GM18526 (cell line): ENCODE measurements around the gene TNFRSF19.

ENCODE experiments used
- POLR2A ChIP-seq: IDR thresholded peaks from 3 replicates; pipeline ENCODE4 v1.6.1; 2011; ENCODE audit not compliant: insufficient read length; ENCODE audit errors: extremely low read depth

The TNFRSF19 gene

DNA sequence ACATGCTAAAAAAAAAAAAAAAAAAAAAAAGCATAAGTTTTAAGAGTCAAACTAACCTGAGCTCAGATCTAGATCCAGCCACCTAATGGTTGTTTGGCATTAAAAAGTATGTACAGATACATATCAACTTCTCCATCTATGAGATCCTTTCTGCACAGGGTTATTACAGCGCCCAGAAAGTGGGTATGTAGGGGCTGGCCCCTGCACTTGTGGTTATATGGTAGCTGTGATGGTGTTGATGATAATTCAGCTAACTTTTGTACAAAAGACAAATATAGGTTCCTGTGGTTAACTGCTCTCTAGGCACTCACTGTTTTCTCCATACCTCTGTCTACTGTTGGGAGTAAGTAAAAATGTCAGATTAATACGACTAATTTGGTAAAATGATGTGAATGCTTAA lies 81.7 kb downstream of the TNFRSF19 start:
- TF ChIP-seq POLR2A = no peak

DNA sequence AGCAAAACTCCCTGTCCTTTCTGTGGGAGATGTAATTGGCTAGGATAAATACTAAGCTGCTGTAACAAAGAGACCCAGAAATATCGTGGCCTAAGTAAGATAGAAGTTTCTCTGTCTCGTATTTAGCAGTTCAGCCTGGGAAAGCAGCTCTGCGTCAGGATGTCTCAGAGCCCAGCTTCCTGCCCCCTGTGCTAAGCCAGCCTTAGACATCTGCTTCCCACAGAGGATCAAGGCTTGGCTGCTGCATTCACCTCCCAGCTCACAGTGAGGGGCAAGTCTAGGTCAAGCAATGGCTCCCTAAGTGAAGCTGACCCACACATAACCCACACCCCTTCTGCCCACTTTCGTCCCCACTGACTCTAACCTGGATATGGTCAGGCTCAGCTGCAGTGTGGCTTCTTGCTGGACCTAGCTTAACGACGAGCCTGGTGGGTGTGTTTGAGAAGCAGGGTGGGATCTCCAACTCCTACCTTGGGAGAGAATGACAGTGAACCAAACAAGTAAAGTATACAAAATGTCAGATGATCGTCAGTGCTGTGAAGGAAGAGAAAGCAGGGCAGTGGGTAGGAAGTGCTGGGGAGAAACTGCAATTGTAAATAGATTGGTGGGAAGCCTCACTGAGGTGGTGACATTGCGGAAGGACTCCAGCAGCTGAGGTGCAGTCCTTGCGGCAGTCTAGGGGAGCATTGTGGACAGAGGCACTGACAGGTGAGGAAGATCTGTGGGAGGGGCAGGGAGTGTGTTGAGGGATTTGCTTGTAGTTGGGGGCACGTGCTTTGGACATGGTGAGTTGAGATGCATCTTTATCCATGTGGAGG lies 82.9 kb downstream of the TNFRSF19 start:
- no peak for TF ChIP-seq POLR2A

DNA sequence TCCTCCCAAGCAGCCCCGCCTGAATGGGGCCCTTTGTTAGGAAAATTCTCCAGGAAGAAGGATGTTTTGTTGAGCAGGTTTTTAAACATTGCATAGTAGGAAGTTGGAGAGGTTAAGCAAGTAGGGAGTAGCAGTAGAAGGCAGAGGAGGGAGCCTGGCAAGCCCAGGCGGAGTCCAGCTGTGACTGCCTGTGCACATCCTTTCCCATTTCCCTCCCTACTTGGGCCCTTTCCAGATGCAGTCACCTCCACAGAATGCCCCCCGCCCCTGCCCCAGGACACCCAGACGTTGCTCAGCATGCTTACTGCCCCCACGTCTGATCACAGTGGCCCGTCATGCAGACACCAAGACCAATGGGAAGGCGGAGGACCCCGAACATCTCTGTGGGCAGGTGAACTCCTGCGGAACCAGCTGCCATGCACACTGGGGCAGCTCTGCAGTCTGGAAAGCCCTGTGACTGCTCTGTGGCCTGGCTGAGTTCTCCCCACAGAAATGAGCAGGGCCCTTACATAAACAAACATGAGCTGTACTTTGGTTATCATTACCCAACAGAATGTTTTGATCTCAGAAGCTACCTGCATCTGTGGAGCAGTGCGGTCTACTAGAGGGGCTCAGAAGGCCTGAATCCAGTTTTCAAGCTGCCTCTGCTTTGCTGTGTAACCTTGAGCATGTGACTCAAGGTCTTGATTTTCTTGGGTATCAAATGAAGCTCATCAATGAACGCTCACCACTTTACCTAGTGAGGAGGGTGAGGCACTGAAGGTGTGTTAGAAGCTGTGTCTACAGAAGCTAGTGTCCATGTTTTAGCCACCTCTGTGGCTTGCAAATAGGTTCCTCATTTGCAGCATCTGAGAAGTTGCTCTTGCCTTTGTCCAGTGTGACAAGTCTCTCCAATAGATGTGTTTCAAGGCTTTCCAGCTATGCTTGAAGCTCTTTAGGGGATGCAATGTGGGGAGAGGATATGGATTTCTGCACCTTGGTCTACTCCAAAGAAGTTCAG lies 84.2 kb downstream of the TNFRSF19 start:
- TF ChIP-seq POLR2A = no peak

DNA sequence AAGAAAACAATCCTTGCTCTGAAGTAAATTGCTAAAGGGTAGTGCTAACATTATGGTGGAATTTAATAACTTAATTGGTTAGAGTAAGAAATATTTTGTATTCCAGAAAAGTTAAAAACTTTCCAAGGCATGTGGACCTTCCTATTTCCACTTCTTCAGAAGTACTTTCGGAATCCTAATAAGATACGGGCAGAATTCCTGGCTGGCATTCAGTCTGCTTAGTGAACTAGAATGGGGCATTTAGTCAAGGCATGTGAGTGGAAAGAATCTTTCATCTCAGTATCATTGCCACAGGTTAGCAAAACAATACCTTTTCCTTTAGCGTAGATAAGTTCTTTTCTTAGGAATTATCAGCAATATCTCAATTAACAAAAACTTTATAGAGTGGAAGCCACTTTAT lies 85.1 kb downstream of the TNFRSF19 start:
- TF ChIP-seq POLR2A = no peak

DNA sequence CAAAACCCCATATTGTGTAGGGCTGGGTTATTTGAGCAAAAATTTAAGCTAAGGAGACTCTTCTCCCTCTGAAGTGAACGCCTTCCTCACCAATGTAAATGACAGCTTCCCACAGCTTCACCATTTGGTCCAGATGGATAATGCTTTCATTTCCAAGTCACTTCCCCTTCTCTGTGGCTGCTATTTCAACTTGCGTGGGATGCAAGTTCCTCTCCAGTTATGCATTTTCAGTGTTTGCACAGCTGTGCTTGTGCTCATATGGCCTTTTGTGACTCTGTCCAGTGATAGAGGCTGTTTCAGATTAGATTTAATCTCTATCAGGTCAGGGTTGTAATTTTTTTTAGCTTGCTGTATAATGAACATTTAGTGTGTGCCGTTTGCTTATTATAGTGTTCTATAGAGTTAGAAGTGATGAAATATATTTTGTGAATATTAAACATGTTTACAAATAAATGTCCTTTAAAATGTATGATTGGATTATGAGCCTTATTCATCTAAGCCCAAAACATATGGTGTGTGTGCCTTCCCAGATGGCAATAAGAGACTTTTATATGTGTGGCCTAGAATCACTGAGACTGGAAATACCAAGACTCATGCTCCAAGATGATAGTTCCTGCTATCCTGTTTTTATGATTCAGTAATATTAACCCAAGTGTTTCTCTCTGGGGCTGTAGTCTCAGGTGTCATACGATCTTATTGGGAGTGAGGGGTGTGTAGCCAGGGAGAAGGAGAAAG lies 86.6 kb downstream of the TNFRSF19 start:
- no peak for TF ChIP-seq POLR2A

DNA sequence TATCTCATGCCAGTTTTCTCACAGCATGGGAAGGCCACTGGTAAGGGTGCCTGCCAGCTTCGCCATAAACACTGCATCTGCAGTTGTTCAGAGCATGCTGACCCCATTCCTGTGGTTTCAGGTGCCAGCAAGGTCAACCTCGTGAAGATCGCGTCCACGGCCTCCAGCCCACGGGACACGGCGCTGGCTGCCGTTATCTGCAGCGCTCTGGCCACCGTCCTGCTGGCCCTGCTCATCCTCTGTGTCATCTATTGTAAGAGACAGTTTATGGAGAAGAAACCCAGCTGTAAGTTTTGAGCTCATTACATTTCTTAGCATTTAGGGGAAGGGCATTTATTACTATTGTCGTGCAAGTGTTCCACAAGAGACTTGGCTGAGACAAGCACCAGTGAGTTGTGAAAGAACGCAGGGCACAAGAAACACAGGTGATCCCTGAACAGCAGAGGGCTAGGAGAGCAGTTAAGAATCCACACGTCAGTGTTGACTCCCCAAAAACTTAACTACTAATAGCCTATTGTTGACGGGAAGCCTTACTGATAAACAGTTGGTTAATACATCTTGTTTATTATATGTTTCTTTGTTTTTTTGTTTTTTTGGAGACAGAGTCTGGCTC lies 88.8 kb downstream of the TNFRSF19 start:
- TF ChIP-seq POLR2A = no peak

DNA sequence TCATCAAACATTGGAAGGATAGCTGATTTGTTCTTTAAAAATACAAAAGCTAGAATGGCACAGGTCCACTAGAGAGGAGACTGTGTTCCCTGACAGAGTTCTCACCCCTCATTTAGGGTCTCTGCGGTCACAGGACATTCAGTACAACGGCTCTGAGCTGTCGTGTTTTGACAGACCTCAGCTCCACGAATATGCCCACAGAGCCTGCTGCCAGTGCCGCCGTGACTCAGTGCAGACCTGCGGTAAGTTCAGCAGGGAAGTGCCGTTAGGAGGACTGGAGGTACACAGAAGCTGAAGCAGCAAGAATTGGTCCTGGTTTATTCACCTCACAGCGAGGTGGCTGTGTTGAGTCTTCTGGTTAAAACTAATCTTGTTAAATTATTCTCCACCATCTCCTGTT lies 90.0 kb downstream of the TNFRSF19 start:
- TF ChIP-seq POLR2A = no peak

DNA sequence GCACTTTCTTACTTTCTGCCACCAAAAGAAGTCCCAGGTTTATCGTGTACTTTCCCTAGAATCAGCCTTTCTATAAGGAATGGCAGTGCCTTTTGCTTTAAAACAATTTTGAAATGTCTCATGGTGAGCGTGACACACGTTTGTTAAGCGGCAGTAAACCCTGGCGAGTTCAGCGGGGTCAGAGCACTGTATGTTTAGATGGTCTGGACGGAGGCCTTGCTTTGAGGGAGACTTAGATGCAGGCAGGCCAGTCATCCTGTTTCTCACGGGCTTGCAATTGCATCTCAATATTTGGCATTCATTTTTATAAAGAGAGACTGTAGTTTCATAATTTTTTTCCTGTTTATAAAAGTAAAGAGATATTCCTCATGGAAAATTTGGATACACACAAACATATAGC lies 96.4 kb downstream of the TNFRSF19 start:
- TF ChIP-seq POLR2A = no peak

DNA sequence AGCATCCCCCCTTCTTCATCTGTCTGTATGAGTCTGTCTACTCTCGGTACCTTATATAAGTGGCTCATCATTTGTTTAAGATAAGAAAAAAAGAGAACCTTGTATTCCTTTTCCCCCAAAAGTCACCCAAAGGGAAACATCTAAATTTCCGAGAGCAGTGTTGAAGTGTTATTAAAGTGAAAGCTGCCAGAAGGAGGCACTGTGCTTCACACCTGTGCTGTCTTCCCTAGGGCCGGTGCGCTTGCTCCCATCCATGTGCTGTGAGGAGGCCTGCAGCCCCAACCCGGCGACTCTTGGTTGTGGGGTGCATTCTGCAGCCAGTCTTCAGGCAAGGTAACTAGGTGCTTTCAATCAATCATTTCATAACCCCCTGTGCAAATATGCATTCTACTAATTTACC lies 97.5 kb downstream of the TNFRSF19 start:
- no peak for TF ChIP-seq POLR2A

DNA sequence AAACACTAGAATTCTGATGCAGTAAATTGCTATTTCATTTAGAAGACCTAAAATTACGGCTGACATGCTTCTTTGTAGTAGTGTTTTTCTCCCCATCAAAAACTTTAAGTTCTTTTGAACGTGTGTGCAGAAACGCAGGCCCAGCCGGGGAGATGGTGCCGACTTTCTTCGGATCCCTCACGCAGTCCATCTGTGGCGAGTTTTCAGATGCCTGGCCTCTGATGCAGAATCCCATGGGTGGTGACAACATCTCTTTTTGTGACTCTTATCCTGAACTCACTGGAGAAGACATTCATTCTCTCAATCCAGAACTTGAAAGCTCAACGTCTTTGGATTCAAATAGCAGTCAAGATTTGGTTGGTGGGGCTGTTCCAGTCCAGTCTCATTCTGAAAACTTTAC lies 98.3 kb downstream of the TNFRSF19 start:
- TF ChIP-seq POLR2A = no peak

DNA sequence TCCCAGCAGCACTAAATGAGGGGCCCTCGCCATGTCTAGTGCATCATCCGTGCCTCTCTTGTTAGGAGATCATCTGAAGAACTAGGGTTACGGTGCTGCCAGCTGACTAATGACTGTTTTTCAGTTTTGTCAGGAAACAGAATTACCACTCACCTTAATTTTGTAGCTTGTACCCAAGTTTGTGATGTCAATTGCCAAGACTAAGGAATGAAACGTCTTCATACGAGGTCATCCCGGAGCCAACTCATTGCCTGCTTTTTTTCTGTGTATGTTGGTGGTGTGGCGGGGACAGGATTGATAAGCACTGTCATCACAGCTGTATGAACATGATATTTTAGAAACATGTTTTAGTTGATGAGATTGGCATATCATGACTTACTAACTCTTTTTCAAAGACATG lies 100.6 kb downstream of the TNFRSF19 start:
- TF ChIP-seq POLR2A = no peak

DNA sequence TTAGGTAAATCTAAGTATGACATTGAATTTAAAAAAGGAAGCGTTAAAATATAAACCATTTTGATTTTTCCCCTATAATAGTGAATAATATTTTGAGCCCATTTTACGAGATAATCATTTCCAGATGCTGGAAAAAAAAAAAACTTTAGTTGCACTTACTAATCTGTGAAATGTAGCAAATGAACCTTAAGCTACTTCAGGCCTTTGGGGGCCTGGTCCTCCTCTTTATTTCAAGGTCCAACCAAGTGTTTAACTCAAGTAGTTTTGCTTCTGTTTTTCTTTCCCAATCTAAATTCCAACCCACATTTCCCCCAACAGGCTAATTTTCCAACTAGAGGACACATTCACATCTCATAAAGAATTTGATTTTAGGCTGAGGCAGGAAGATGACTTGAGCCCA lies 101.2 kb downstream of the TNFRSF19 start:
- TF ChIP-seq POLR2A = no peak

DNA sequence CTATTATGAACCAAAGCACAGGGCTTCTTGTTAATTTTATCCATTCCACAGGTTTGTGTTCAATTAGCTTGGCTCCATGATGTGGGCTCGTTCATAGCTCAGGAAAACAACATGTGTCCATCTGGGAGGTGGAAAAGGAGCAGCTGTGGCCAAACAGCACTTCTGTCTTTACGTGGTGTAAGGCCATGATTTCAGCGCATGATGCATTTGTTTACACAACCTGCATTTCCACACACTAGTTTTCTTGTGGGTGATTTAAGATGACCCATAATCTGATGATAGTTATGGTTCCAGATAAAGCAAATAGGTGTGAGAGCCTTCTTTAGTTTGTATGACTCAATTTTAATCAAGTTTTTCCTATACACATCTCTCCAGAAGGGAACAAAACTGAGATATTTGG lies 101.7 kb downstream of the TNFRSF19 start:
- no peak for TF ChIP-seq POLR2A

DNA sequence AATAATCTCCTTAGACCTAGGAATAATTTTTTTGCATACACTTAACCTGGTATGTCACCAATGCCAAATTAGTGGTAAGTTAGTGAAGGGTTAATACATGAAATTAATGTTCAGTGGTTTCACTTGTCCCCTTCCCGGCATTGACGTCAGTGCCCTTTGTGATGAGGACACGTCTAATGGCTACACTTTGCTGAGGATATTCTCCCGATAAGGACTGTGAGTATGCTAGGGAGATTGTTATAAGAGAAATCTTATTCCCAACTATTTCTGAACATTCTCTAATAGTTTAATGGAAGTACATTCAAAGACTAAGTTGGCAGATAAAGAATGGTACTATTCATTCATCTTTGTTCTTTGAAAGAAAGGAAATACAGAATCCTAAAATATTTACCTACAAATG lies 102.4 kb downstream of the TNFRSF19 start:
- no peak for TF ChIP-seq POLR2A

DNA sequence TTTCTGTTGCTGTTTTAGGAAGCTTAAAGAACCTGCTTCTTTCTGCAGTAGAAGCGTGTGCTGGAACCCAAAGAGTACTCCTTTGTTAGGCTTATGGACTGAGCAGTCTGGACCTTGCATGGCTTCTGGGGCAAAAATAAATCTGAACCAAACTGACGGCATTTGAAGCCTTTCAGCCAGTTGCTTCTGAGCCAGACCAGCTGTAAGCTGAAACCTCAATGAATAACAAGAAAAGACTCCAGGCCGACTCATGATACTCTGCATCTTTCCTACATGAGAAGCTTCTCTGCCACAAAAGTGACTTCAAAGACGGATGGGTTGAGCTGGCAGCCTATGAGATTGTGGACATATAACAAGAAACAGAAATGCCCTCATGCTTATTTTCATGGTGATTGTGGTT lies 103.1 kb downstream of the TNFRSF19 start:
- no peak for TF ChIP-seq POLR2A

DNA sequence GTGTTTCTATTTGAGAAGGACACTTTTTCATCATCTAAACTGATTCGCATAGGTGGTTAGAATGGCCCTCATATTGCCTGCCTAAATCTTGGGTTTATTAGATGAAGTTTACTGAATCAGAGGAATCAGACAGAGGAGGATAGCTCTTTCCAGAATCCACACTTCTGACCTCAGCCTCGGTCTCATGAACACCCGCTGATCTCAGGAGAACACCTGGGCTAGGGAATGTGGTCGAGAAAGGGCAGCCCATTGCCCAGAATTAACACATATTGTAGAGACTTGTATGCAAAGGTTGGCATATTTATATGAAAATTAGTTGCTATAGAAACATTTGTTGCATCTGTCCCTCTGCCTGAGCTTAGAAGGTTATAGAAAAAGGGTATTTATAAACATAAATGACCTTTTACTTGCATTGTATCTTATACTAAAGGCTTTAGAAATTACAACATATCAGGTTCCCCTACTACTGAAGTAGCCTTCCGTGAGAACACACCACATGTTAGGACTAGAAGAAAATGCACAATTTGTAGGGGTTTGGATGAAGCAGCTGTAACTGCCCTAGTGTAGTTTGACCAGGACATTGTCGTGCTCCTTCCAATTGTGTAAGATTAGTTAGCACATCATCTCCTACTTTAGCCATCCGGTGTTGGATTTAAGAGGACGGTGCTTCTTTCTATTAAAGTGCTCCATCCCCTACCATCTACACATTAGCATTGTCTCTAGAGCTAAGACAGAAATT lies 103.8 kb downstream of the TNFRSF19 start:
- TF ChIP-seq POLR2A = no peak
